ENCODE measurements around the gene SHQ1. TPM values are rescaled to one million over a fixed set of nuclear protein-coding genes. Genes with fewer than 3 reads are reported as not detected.

The SHQ1 gene
- total and polyA plus RNA-seq, 12 donors = 7.2 to 26.4 (median 15.1) TPM

DNA sequence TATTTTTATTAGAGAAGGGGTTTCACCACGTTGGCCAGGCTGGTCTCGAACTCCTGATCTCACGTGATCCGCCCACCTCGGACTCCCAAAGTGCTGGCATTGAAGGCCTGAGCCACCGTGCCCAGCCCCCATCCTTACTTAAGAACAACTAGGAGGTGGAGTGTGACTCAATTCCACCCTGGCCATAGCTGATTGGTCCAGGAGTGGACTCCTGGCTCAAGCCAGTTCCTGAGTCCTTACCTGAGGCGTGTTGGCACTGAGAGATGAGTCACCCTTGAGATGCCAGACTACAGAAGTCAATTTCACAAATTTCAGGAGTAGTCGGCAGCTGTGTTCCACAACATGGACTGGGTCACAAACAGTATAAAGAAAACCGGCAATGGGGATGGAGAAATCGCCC, 124.2 kb downstream of the SHQ1 start:
- H3K27ac ChIP-seq = no peak overlapping the region
- 86 to 93% (median 91%) methylated on average over 5 to 10 of the region's 10 CpGs for WGBS, 4 donors
- intact Hi-C loops (cut with DNase I) = no loop called here
- H3K4me1 ChIP-seq (replicated peaks in 1 of 2) = no peaks in the 10 kb centered on the region
- TF ChIP-seq, protein P1, sequence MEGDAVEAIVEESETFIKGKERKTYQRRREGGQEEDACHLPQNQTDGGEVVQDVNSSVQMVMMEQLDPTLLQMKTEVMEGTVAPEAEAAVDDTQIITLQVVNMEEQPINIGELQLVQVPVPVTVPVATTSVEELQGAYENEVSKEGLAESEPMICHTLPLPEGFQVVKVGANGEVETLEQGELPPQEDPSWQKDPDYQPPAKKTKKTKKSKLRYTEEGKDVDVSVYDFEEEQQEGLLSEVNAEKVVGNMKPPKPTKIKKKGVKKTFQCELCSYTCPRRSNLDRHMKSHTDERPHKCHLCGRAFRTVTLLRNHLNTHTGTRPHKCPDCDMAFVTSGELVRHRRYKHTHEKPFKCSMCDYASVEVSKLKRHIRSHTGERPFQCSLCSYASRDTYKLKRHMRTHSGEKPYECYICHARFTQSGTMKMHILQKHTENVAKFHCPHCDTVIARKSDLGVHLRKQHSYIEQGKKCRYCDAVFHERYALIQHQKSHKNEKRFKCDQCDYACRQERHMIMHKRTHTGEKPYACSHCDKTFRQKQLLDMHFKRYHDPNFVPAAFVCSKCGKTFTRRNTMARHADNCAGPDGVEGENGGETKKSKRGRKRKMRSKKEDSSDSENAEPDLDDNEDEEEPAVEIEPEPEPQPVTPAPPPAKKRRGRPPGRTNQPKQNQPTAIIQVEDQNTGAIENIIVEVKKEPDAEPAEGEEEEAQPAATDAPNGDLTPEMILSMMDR (IDR thresholded peaks at IDR 0.05) = no peak
- TF ChIP-seq POLR2A (IDR thresholded peaks at IDR 0.05) = no peak
- no peaks in the 10 kb centered on the region for H3K9me3 ChIP-seq (replicated peaks in 1 of 3)
- H3K27me3 ChIP-seq = no peaks in the 10 kb centered on the region
- H3K4me3 ChIP-seq = no peak overlapping the region
- DNase-seq = no peak
- H3K36me3 ChIP-seq (replicated peaks in 1 of 2) = no peaks in the 10 kb centered on the region

DNA sequence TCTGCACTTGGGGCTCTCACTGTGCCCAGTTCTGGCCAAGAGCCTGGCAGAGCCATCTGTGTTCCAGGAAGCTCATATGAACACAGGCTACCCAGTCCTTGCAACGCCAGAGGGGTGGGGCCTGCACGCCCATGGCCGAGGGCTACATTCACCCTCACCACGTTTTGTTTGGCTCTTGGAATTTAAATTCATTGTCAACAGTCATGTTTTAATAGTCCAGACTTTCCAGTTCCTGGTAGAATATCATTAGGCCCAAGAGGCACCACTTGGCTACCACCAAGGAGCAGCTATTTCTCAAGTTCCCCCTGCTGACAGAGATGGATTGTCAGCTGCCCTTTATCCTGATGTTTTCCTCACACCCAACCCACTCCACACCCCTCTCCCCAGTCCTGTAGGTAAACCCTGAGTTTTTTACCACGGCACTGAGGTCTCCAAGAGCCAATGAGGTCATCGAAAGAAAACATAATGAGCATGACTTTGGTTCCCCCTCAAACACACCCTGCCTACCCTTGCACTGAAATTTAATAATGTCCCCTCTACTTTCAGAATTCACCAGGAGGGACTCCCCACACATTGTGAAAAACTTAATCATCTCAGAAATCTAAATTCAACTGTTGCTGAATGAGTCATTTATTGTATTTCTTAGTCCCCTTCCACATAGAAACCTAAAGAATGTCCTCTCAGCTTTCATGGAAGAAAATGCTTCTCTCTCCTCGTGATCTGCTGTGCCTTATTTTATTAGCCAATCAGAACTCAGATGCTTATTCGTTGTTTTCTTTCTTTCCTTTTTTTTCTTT, 125.1 kb downstream of the SHQ1 start:
- WGBS, 4 donors = 65 to 80% (median 74%) methylated on average over 8 of the region's 8 CpGs
- no peak overlapping the region for H3K27ac ChIP-seq
- TF ChIP-seq, protein P1 (IDR thresholded peaks at IDR 0.05) = no peak
- no peak for TF ChIP-seq POLR2A (IDR thresholded peaks at IDR 0.05)
- no peak overlapping the region for H3K4me3 ChIP-seq
- intact Hi-C loops (cut with DNase I) = no loop called here
- H3K4me1 ChIP-seq (replicated peaks in 1 of 2) = no peaks in the 10 kb centered on the region
- H3K27me3 ChIP-seq = no peaks in the 10 kb centered on the region
- no peaks in the 10 kb centered on the region for H3K36me3 ChIP-seq (replicated peaks in 1 of 2)
- no peaks in the 10 kb centered on the region for H3K9me3 ChIP-seq (replicated peaks in 1 of 3)
- no peak for DNase-seq

DNA sequence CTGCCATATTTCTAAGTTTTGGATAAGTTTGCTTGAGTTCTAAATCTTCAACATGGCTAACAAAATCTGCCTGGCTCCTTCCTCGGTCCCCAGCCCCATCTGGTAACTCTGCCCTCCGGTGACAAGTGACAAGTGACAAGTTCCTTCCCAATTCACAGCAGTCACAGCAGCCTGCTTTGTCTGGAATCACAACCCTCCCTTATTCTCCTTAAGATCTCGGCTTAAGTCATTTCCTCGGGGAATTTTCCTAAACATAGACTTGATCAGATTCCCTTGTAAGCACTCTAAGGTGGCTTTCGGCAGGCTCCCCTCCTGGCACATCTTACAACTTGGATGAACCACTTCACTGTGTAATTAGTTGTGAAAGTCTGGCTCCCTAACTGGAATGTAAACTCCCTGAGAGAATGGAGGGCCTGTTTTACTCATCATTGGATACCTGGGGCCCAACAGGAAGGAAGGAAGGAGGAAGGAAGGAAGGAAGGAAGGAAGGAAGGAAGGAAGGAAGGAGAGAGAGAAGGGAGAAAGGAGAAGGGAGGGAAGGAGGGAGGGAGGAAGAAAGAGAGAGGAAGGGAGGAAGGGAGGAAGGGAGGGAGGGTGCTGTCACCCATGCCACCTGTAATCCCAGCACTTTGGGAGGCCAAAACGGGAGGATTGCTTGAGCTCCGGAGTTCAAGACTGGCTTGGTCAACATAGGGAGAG, 126.4 kb downstream of the SHQ1 start:
- no peak for DNase-seq
- TF ChIP-seq POLR2A (IDR thresholded peaks at IDR 0.05) = no peak
- TF ChIP-seq, protein P1 (IDR thresholded peaks at IDR 0.05) = no peak
- intact Hi-C loops (cut with DNase I) = no loop called here

DNA sequence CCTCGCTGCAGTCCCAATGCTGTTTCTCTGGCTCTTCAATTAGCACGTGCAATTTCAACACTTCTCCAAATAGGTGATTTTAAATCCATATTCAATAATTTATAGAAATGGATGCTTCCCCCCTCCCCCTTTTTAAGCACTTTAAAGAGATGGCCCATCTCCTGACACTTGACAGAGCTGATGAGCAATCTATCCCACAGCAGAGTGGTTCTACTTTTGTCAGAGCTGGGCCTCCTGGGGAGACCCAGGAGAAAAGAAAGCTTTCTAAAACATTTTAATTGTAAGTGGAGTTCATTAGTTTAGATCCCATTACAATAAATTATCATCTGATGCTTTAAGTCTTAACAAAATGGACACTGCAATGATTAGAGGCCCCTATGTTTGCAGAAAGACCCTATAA, 127.7 kb downstream of the SHQ1 start:
- Histone ChIP-seq H3K27me3 (no peaks in the 10 kb centered on the region), H3K36me3 (replicated peaks in 1 of 2) (no peaks in the 10 kb centered on the region), H3K4me1 (replicated peaks in 1 of 2) (no peaks in the 10 kb centered on the region), H3K4me3 (no peak overlapping the region), H3K9me3 (replicated peaks in 1 of 3) (no peaks in the 10 kb centered on the region), H3K27ac (no peak overlapping the region)
- 93 to 98% (median 96%) methylated on average over 2 of the region's 2 CpGs for WGBS, 4 donors
- no peak for DNase-seq
- intact Hi-C loops (cut with DNase I) = no loop called here
- TF ChIP-seq, protein P1 (IDR thresholded peaks at IDR 0.05) = no peak
- no peak for TF ChIP-seq POLR2A (IDR thresholded peaks at IDR 0.05)

More for the DNA sequence above, 126.4 kb downstream of the SHQ1 start:
- Histone ChIP-seq H3K9me3 (replicated peaks in 1 of 3) (no peaks in the 10 kb centered on the region), H3K27ac (no peak overlapping the region), H3K27me3 (no peaks in the 10 kb centered on the region), H3K36me3 (replicated peaks in 1 of 2) (no peaks in the 10 kb centered on the region), H3K4me3 (no peak overlapping the region), H3K4me1 (replicated peaks in 1 of 2) (no peaks in the 10 kb centered on the region)
- WGBS, 4 donors = 78 to 84% (median 81%) methylated on average over 7 of the region's 7 CpGs
